Measurements from ENCODE around the gene INSYN1. TPM values are rescaled to one million over a fixed set of nuclear protein-coding genes. Genes with fewer than 3 reads are reported as not detected.

INSYN1 gene
- total and polyA plus RNA-seq, 2 of the 13 experiments (the other 11 are each of a cell fraction or from before 2014, with no cell fraction given) = not detected

DNA sequence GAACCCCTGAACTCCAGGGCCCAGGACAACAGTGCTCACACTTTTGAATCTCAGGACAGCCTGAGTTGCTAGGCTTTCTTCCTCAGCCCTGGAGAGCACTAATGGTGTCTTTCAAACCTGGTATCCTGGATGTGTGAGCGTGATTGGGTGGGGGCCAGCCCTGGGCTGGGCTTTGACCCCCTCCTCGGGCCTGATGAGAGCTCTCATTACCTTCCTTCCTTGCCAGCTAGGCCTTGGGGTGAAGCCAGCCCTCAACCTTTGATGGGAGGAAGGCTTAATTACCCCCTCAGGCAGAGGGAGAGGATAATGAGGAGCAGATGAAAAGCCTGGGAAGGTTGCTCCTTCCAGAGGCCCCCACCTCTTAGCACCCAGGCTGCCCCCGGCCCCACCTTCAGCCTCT is 31.1 kb upstream of the INSYN1 start:
- intact Hi-C loops (cut with micrococcal nuclease; ENCODE audit: unreplicated experiment) = no loop called here
- DNase-seq (ENCODE audit: low spot score) = no peak
- H3K9me3 ChIP-seq (ENCODE audit: low read length) = no peaks in the 10 kb centered on the region
- H3K4me1 ChIP-seq (ENCODE audit: insufficient read depth, low read length) = peaks cover 20% of the 10 kb centered on the region
- H3K4me3 ChIP-seq (replicated peaks in 1 of 3; ENCODE audit: insufficient read depth in 1 of 3, low read depth in 2 of 3, low read length in 3 of 3) = no peak overlapping the region
- no peak overlapping the region for H3K27ac ChIP-seq (ENCODE audit: extremely low read length, insufficient read depth, low read length)
- no peaks in the 10 kb centered on the region for H4K20me1 ChIP-seq (ENCODE audit: insufficient read depth, low read length)
- H3K9ac ChIP-seq (ENCODE audit: insufficient read depth, low read depth, low read length) = no peak overlapping the region
- TF ChIP-seq ZNF354B (CRISPR knock-in tag; IDR thresholded peaks at IDR 0.05) (no peak), NBN (conservative IDR thresholded peaks at IDR 0.05) (no peak), FIP1L1 (IDR thresholded peaks at IDR 0.05; ENCODE audit: borderline replicate concordance, insufficient read depth, low read depth, low read length) (no peak), RAD51 (IDR thresholded peaks at IDR 0.05; ENCODE audit: borderline replicate concordance) (no peak), SRF (IDR thresholded peaks at IDR 0.05; ENCODE audit: low read depth, low read length) (no peak), BORCS8-MEF2B (CRISPR knock-in tag; IDR thresholded peaks at IDR 0.05) (no peak), ZNF878 (CRISPR knock-in tag; IDR thresholded peaks at IDR 0.05) (no peak), ZNF569 (CRISPR knock-in tag; IDR thresholded peaks at IDR 0.05; ENCODE audit: borderline replicate concordance) (no peak), POLR2A (IDR thresholded peaks at IDR 0.05; ENCODE audit: insufficient read depth in 1 of 2, low read depth in 2 of 2, low read length in 2 of 2) (no peak), ZNF510 (CRISPR knock-in tag; IDR thresholded peaks at IDR 0.05; ENCODE audit: low read depth) (no peak), ZNF652 (CRISPR knock-in tag; IDR thresholded peaks at IDR 0.05; ENCODE audit: borderline replicate concordance, low read depth) (no peak), PRPF4 (IDR thresholded peaks at IDR 0.05; ENCODE audit: low read depth, low read length, poor library complexity, severe bottlenecking) (no peak), FOXO4 (CRISPR knock-in tag; conservative IDR thresholded peaks at IDR 0.05) (no peak), ZC3H4 (CRISPR knock-in tag; IDR thresholded peaks at IDR 0.05; ENCODE audit: borderline replicate concordance) (no peak), ZFX (CRISPR knock-in tag; IDR thresholded peaks at IDR 0.05; ENCODE audit: low read depth) (no peak)
- TF ChIP-seq, protein P1, sequence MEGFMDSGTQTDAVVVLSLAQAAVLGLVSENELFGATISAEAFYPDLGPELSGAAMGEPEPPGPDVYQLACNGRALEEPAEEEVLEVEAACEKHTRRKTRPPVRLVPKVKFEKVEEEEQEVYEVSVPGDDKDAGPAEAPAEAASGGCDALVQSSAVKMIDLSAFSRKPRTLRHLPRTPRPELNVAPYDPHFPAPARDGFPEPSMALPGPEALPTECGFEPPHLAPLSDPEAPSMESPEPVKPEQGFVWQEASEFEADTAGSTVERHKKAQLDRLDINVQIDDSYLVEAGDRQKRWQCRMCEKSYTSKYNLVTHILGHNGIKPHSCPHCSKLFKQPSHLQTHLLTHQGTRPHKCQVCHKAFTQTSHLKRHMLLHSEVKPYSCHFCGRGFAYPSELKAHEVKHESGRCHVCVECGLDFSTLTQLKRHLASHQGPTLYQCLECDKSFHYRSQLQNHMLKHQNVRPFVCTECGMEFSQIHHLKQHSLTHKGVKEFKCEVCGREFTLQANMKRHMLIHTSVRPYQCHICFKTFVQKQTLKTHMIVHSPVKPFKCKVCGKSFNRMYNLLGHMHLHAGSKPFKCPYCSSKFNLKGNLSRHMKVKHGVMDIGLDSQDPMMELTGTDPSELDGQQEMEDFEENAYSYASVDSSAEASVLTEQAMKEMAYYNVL (CRISPR knock-in tag; IDR thresholded peaks at IDR 0.05; ENCODE audit: borderline replicate concordance) = no peak
- TF ChIP-seq, protein P2, sequence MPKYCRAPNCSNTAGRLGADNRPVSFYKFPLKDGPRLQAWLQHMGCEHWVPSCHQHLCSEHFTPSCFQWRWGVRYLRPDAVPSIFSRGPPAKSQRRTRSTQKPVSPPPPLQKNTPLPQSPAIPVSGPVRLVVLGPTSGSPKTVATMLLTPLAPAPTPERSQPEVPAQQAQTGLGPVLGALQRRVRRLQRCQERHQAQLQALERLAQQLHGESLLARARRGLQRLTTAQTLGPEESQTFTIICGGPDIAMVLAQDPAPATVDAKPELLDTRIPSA (CRISPR knock-in tag; IDR thresholded peaks at IDR 0.05; ENCODE audit: borderline replicate concordance) = no peak
- TF ChIP-seq, protein P3, sequence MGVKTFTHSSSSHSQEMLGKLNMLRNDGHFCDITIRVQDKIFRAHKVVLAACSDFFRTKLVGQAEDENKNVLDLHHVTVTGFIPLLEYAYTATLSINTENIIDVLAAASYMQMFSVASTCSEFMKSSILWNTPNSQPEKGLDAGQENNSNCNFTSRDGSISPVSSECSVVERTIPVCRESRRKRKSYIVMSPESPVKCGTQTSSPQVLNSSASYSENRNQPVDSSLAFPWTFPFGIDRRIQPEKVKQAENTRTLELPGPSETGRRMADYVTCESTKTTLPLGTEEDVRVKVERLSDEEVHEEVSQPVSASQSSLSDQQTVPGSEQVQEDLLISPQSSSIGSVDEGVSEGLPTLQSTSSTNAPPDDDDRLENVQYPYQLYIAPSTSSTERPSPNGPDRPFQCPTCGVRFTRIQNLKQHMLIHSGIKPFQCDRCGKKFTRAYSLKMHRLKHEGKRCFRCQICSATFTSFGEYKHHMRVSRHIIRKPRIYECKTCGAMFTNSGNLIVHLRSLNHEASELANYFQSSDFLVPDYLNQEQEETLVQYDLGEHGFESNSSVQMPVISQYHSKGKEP (CRISPR knock-in tag; IDR thresholded peaks at IDR 0.05) = no peak
- H3K36me3 ChIP-seq (replicated peaks in 1 of 2; ENCODE audit: control insufficient read depth in 1 of 2, insufficient read depth in 2 of 2, low read length in 2 of 2) = no peaks in the 10 kb centered on the region
- no peak for FAIRE-seq
- no peak overlapping the region for H2AFZ ChIP-seq (ENCODE audit: low read length)
- no CpG with 5 or more reads among the region's 3 CpGs for WGBS (ENCODE audit: low lambda C conversion rate)
- in situ Hi-C loops (cut with HindIII; ENCODE audit: extremely low pct_ligation_motif_present, low pct_unique_long_range_greater_than_20kb) = no loop called here
- ChIA-PET POLR2A (no interaction called here), CTCF (ENCODE audit: low intra/inter-chr PET ratio, low total read pairs) (no interaction called here)
- H3K27me3 ChIP-seq (ENCODE audit: control insufficient read depth in 1 of 2, insufficient read depth in 2 of 2, low read length in 2 of 2) = peaks cover 1 to 14% of the 10 kb centered on the region in 2 experiments; a peak in 2 of 5 replicates
- ATAC-seq = no peak
- H3K79me2 ChIP-seq (ENCODE audit: insufficient read depth, low read length) = no peaks in the 10 kb centered on the region
- no peak overlapping the region for H3K4me2 ChIP-seq (ENCODE audit: low read depth, low read length)
- no TSS peak for BruUV-seq (replicated peaks)

All from HepG2 (cell line).